Loucy (cell line): ENCODE data around the gene PLS3.

Source experiments
- H2AFZ ChIP-seq: fragments of 200-600 bp; sonication (generic); 2 replicates; pipeline ENCODE4 v1.6.0; 2016; ENCODE audit warnings: antibody characterized with exemption, mild to moderate bottlenecking, low read length, moderate library complexity
- H3F3A ChIP-seq: fragments of 200-600 bp; 2 replicates; pipeline ENCODE4 v1.6.0; 2016; ENCODE audit warnings: antibody characterized with exemption, low read depth, mild to moderate bottlenecking
- H3K27me3 ChIP-seq: fragments of 200-600 bp; sonication (generic); 2 replicates; pipeline ENCODE4 v1.6.1; 2014; ENCODE audit warnings: low read length, mild to moderate bottlenecking; ENCODE audit not compliant: insufficient read depth, poor library complexity, severe bottlenecking
- H3K36me3 ChIP-seq: fragments of 200-600 bp; sonication (generic); 2 replicates; pipeline ENCODE4 v1.6.1; 2016; ENCODE audit warnings: low read length; ENCODE audit not compliant: insufficient read depth
- H3K4me1 ChIP-seq: fragments of 200-600 bp; sonication (generic); 2 replicates; pipeline ENCODE4 v1.5.1; 2014; ENCODE audit warnings: low read length, mild to moderate bottlenecking; ENCODE audit not compliant: insufficient read depth, poor library complexity, severe bottlenecking
- H3K4me2 ChIP-seq: fragments of 200-600 bp; sonication (generic); 2 replicates; pipeline ENCODE4 v1.6.0; 2014; ENCODE audit warnings: antibody characterized with exemption, low read length, low read depth, mild to moderate bottlenecking; ENCODE audit not compliant: poor library complexity, severe bottlenecking
- H3K4me3 ChIP-seq: fragments of 200-600 bp; sonication (generic); 2 replicates; pipeline ENCODE4 v1.5.1; 2014; ENCODE audit warnings: low read length, mild to moderate bottlenecking, mixed read lengths; ENCODE audit not compliant: poor library complexity, severe bottlenecking
- H3K79me2 ChIP-seq: fragments of 200-600 bp; sonication (generic); 2 replicates; pipeline ENCODE4 v1.6.1; 2014; ENCODE audit warnings: low read length; ENCODE audit not compliant: insufficient read depth
- H3K9ac ChIP-seq: fragments of 200-600 bp; sonication (generic); 2 replicates; pipeline ENCODE4 v1.6.0; 2014; ENCODE audit warnings: mild to moderate bottlenecking, low read depth, low read length, moderate library complexity; ENCODE audit not compliant: poor library complexity, severe bottlenecking
- H3K9me2 ChIP-seq: fragments of 200-600 bp; sonication (generic); replicated peaks from 2 replicates; pipeline ENCODE4 v1.6.1; 2016; ENCODE audit warnings: low read depth, low read length, mixed read lengths
- H3K9me3 ChIP-seq: fragments of 200-600 bp; sonication (generic); 2 replicates; pipeline ENCODE4 v1.6.1; 2014; ENCODE audit warnings: mild to moderate bottlenecking, antibody characterized with exemption, low read length, low read depth; ENCODE audit not compliant: insufficient read depth
- H4K20me1 ChIP-seq: fragments of 200-600 bp; sonication (generic); 2 replicates; pipeline ENCODE4 v1.6.0; 2014; ENCODE audit warnings: antibody characterized with exemption, low read length, mild to moderate bottlenecking; ENCODE audit not compliant: insufficient read depth, poor library complexity, severe bottlenecking
- CTCF ChIP-seq: fragments of 200-600 bp; sonication (generic); conservative IDR thresholded peaks from 2 replicates; pipeline ENCODE4 v1.5.1; 2014; ENCODE audit warnings: mild to moderate bottlenecking, antibody characterized with exemption, low read length
- EZH2phosphoT487 ChIP-seq: fragments of 200-600 bp; IDR thresholded peaks from 2 replicates; pipeline ENCODE4 v1.6.1; 2018; ENCODE audit warnings: antibody characterized with exemption, mild to moderate bottlenecking, moderate library complexity, borderline replicate concordance

The PLS3 gene

GRCh38 chrX:115598556-115598955 is 37.6 kb downstream of the PLS3 start:
- H3K27me3 ChIP-seq, result no peaks in the 10 kb centered on the region

GRCh38 chrX:115602308-115602707 is 41.3 kb downstream of the PLS3 start:
- H3K9ac ChIP-seq, result no peak overlapping the region
- H3K9me2 ChIP-seq, result no peaks in the 10 kb centered on the region
- H3K27me3 ChIP-seq, result no peaks in the 10 kb centered on the region
- TF ChIP-seq CTCF (no peak), EZH2phosphoT487 (no peak)
- no peaks in the 10 kb centered on the region for H3K36me3 ChIP-seq
- no peaks in the 10 kb centered on the region for H3K4me1 ChIP-seq
- no peak overlapping the region for H2AFZ ChIP-seq
- H3K9me3 ChIP-seq, result no peaks in the 10 kb centered on the region
- no peaks in the 10 kb centered on the region for H3K79me2 ChIP-seq
- H3F3A ChIP-seq, result no peaks in the 10 kb centered on the region
- H3K4me2 ChIP-seq, result no peak overlapping the region
- no peak overlapping the region for H3K4me3 ChIP-seq
- H4K20me1 ChIP-seq, result no peaks in the 10 kb centered on the region

More at GRCh38 chrX:115598556-115598955, 37.6 kb downstream of the PLS3 start:
- Histone ChIP-seq H3K4me3 (no peak overlapping the region), H3K9me3 (no peaks in the 10 kb centered on the region), H2AFZ (no peak overlapping the region), H4K20me1 (no peaks in the 10 kb centered on the region), H3K4me1 (no peaks in the 10 kb centered on the region), H3K36me3 (no peaks in the 10 kb centered on the region), H3K9ac (no peak overlapping the region), H3K79me2 (no peaks in the 10 kb centered on the region), H3K4me2 (no peak overlapping the region), H3F3A (no peaks in the 10 kb centered on the region), H3K9me2 (no peaks in the 10 kb centered on the region)
- TF ChIP-seq CTCF (no peak), EZH2phosphoT487 (no peak)

GRCh38 chrX:115602729-115603389 is 41.9 kb downstream of the PLS3 start:
- H3K4me3 ChIP-seq, result no peak overlapping the region
- H4K20me1 ChIP-seq, result no peaks in the 10 kb centered on the region
- no peaks in the 10 kb centered on the region for H3K4me1 ChIP-seq
- H3K9ac ChIP-seq, result no peak overlapping the region
- no peaks in the 10 kb centered on the region for H3K79me2 ChIP-seq
- H3K36me3 ChIP-seq, result no peaks in the 10 kb centered on the region
- H3K9me2 ChIP-seq, result no peaks in the 10 kb centered on the region
- H3F3A ChIP-seq, result no peaks in the 10 kb centered on the region
- TF ChIP-seq EZH2phosphoT487 (no peak), CTCF (no peak)
- H3K9me3 ChIP-seq, result no peaks in the 10 kb centered on the region
- H2AFZ ChIP-seq, result no peak overlapping the region
- H3K4me2 ChIP-seq, result no peak overlapping the region
- no peaks in the 10 kb centered on the region for H3K27me3 ChIP-seq
